SU-DHL-6 (cell line): ENCODE measurements around the gene KSR2.

Experiments used
- EZH2phosphoT487 ChIP-seq: fragments of 200-600 bp; sonication (generic), shearing (Covaris generic); conservative IDR thresholded peaks from 2 replicates; pipeline ENCODE4 v1.6.1; 2018; ENCODE audit warnings: mild to moderate bottlenecking, antibody characterized with exemption, low read length, moderate library complexity, mixed read lengths
- TF ChIP-seq, protein P1 (sequence below): fragments of 200-600 bp; sonication (generic); IDR thresholded peaks from one replicate; pipeline ENCODE4 v1.5.1; 2017; ENCODE audit warnings: antibody characterized with exemption, mild to moderate bottlenecking, low read length, moderate library complexity; ENCODE audit not compliant: insufficient read depth, poor library complexity, severe bottlenecking

- TF ChIP-seq, protein P1, sequence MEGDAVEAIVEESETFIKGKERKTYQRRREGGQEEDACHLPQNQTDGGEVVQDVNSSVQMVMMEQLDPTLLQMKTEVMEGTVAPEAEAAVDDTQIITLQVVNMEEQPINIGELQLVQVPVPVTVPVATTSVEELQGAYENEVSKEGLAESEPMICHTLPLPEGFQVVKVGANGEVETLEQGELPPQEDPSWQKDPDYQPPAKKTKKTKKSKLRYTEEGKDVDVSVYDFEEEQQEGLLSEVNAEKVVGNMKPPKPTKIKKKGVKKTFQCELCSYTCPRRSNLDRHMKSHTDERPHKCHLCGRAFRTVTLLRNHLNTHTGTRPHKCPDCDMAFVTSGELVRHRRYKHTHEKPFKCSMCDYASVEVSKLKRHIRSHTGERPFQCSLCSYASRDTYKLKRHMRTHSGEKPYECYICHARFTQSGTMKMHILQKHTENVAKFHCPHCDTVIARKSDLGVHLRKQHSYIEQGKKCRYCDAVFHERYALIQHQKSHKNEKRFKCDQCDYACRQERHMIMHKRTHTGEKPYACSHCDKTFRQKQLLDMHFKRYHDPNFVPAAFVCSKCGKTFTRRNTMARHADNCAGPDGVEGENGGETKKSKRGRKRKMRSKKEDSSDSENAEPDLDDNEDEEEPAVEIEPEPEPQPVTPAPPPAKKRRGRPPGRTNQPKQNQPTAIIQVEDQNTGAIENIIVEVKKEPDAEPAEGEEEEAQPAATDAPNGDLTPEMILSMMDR, result no peak
- TF ChIP-seq EZH2phosphoT487, result no peak
These were observed 68.2 kb downstream of the KSR2 start for GRCh38 chr12:117900561-117900960.
